ENCODE measurements around the gene UNC5A.
"Not testable (repeated sequence)": the region's sequence is repeated elsewhere in the genome, so short reads cannot be mapped to it uniquely, and the experiment has no call there.

The UNC5A gene

DNA sequence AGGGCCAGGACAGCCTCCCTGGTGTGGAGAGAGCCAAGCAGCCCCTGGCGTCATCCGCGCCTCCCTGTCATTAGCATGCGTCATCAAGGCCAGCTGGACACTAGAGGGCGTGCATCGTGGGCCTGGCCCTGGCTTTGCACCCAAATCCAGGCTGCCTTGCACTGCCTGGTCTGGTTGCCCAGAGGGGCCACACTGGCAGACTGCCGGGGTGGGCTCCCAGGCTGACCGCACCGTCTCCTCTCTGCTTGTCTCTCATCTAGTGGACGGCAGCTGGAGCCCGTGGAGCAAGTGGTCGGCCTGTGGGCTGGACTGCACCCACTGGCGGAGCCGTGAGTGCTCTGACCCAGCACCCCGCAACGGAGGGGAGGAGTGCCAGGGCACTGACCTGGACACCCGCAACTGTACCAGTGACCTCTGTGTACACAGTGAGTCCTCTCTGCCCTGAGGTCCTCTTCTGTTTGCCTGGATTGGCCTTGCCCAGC lies 59.8 kb downstream of the UNC5A start:
- Mint-ChIP-seq H3K36me3 (ENCODE audit: low read depth) (no peaks in the 10 kb centered on the region), H3K27ac (no peak overlapping the region), H3K27me3 (ENCODE audit: low read depth) (peaks cover 44% of the 10 kb centered on the region), H3K4me1 (peaks cover 4% of the 10 kb centered on the region), H3K9me3 (no peaks in the 10 kb centered on the region), H3K4me3 (no peak overlapping the region)
- TF ChIP-seq, protein P1, sequence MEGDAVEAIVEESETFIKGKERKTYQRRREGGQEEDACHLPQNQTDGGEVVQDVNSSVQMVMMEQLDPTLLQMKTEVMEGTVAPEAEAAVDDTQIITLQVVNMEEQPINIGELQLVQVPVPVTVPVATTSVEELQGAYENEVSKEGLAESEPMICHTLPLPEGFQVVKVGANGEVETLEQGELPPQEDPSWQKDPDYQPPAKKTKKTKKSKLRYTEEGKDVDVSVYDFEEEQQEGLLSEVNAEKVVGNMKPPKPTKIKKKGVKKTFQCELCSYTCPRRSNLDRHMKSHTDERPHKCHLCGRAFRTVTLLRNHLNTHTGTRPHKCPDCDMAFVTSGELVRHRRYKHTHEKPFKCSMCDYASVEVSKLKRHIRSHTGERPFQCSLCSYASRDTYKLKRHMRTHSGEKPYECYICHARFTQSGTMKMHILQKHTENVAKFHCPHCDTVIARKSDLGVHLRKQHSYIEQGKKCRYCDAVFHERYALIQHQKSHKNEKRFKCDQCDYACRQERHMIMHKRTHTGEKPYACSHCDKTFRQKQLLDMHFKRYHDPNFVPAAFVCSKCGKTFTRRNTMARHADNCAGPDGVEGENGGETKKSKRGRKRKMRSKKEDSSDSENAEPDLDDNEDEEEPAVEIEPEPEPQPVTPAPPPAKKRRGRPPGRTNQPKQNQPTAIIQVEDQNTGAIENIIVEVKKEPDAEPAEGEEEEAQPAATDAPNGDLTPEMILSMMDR (IDR thresholded peaks at IDR 0.05; ENCODE audit: unreplicated experiment in 3 of 3) = peak; percentile 12 to 37 (median 13)

- H3K4me3 Mint-ChIP-seq; H3K27ac Mint-ChIP-seq; H3K4me1 Mint-ChIP-seq; H3K9me3 Mint-ChIP-seq; H3K36me3 Mint-ChIP-seq (ENCODE audit: low read depth): not testable (repeated sequence)
- H3K27me3 Mint-ChIP-seq (ENCODE audit: low read depth) = peaks cover 44% of the 10 kb centered on the region
These were observed 60.3 kb downstream of the UNC5A start for GRCh38 chr5:176870644-176871043.

DNA sequence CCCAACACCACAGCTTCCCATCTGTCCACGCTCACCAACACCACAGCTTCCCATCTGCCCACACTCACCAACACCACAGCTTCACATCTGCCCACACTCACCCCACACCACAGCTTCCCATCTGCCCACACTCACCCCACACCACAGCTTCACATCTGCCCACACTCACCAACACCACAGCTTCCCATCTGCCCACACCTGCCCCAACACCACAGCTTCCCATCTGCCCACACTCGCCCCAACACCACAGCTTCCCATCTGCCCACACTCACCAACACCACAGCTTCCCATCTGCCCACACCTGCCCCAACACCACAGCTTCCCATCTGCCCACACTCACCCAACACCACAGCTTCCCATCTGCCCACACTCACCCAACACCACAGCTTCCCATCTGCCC lies 62.2 kb downstream of the UNC5A start:
- not testable (repeated sequence) for H3K36me3 Mint-ChIP-seq (ENCODE audit: low read depth); H3K9me3 Mint-ChIP-seq; H3K27ac Mint-ChIP-seq; H3K4me1 Mint-ChIP-seq; H3K4me3 Mint-ChIP-seq
- H3K27me3 Mint-ChIP-seq (ENCODE audit: low read depth) = peaks cover 34% of the 10 kb centered on the region

DNA sequence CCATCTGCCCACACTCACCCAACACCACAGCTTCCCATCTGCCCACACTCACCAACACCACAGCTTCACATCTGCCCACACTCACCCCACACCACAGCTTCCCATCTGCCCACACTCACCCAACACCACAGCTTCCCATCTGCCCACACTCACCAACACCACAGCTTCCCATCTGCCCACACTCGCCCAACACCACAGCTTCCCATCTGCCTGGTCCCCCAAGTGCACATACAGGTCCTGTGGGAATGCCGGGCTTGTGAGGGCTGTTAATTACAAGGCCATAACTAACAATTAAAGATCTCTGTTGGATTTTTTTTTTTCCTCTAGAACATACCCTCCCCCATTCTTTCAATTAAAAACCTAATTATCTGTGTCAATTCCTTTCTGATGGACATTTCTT lies 62.7 kb downstream of the UNC5A start:
- peaks cover 32% of the 10 kb centered on the region for H3K27me3 Mint-ChIP-seq (ENCODE audit: low read depth)
- H3K4me3 Mint-ChIP-seq = not testable (repeated sequence)

GRCh38 chr5:176873541-176874172 lies 63.3 kb downstream of the UNC5A start:
- TF ChIP-seq, protein P1 (IDR thresholded peaks at IDR 0.05; ENCODE audit: unreplicated experiment in 3 of 3) = no peak
- H3K27me3 Mint-ChIP-seq (ENCODE audit: low read depth) = peaks cover 32% of the 10 kb centered on the region
- no peak overlapping the region for H3K27ac Mint-ChIP-seq
- peaks cover 8% of the 10 kb centered on the region for H3K4me1 Mint-ChIP-seq
- H3K36me3 Mint-ChIP-seq (ENCODE audit: low read depth) = no peaks in the 10 kb centered on the region
- no peak overlapping the region for H3K4me3 Mint-ChIP-seq
- no peaks in the 10 kb centered on the region for H3K9me3 Mint-ChIP-seq

More for the DNA sequence above, 62.7 kb downstream of the UNC5A start:
- not testable (repeated sequence) for H3K4me1 Mint-ChIP-seq; H3K9me3 Mint-ChIP-seq; H3K36me3 Mint-ChIP-seq (ENCODE audit: low read depth); H3K27ac Mint-ChIP-seq

- H3K4me1 Mint-ChIP-seq = peaks cover 8% of the 10 kb centered on the region
- H3K27ac Mint-ChIP-seq = no peak overlapping the region
- no peak overlapping the region for H3K4me3 Mint-ChIP-seq
- H3K27me3 Mint-ChIP-seq (ENCODE audit: low read depth) = peaks cover 32% of the 10 kb centered on the region
- TF ChIP-seq, protein P1 (IDR thresholded peaks at IDR 0.05; ENCODE audit: unreplicated experiment in 3 of 3) = no peak
- no peaks in the 10 kb centered on the region for H3K36me3 Mint-ChIP-seq (ENCODE audit: low read depth)
- no peaks in the 10 kb centered on the region for H3K9me3 Mint-ChIP-seq
These were observed 63.9 kb downstream of the UNC5A start for GRCh38 chr5:176874198-176874780.

DNA sequence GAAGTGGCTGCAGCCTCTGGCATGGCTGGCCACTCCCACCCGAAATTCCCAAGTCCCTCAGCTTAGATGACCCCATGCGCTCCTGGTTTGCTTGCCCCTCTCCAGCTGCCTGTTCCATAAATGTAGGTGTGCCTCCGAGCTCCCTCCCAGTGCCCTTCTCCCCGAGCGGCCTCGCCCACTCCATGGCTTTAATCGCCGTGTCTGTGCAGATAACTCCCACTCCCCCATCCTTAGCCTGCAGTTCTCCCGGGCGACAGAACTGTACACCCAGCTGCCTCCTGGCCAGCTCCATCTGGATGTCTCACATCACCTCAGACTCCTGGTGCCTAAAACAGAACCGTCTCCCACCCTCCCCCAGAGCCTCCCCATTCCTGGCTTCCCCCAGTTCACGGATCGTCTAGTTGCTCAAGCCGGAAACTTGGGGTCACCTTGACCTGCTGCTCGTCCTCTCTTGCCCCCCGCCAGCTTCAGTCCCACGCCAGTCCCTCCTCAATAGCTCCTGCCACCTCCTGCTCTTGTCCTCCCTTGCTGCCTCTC lies 64.7 kb downstream of the UNC5A start:
- Mint-ChIP-seq H3K4me1 (peaks cover 8% of the 10 kb centered on the region), H3K27me3 (ENCODE audit: low read depth) (peaks cover 31% of the 10 kb centered on the region), H3K36me3 (ENCODE audit: low read depth) (no peaks in the 10 kb centered on the region), H3K27ac (no peak overlapping the region), H3K9me3 (no peaks in the 10 kb centered on the region), H3K4me3 (no peak overlapping the region)
- TF ChIP-seq, protein P1 (IDR thresholded peaks at IDR 0.05; ENCODE audit: unreplicated experiment in 3 of 3) = no peak

All from nephron (organoid).